GM23338 (cell line): ENCODE results near the gene SORBS2. TPM values are rescaled to one million over a fixed set of nuclear protein-coding genes. Genes with fewer than 3 reads are reported as not detected.

Experiments used
- ATAC-seq: fragments of 200-7000 bp; cut with Tn5 transposase; 3 replicates; pipeline ENCODE4 v1.9.1; 2020
- DNase-seq: peaks from one replicate; pipeline ENCODE4 v3.0.0-alpha.2; 2015; ENCODE audit warnings: low spot score
- H2AFZ ChIP-seq: fragments of 200-600 bp; sonication (generic); 2 replicates; pipeline ENCODE4 v1.8.0; 2016; ENCODE audit warnings: antibody characterized with exemption, mild to moderate bottlenecking, moderate library complexity
- H3F3A ChIP-seq: fragments of 200-600 bp; sonication (generic); replicated peaks from 2 replicates; pipeline ENCODE4 v1.8.0; 2017; ENCODE audit warnings: antibody characterized with exemption, mixed run types, low read depth
- H3K27ac ChIP-seq: fragments of 200-600 bp; sonication (generic); 2 replicates; pipeline ENCODE4 v1.6.1; 2016; ENCODE audit warnings: low read depth
- H3K27me3 ChIP-seq: fragments of 200-600 bp; sonication (generic); 2 replicates; pipeline ENCODE4 v1.8.0; 2016; ENCODE audit warnings: mild to moderate bottlenecking, mixed run types, moderate library complexity; ENCODE audit not compliant: insufficient read depth
- H3K36me3 ChIP-seq: fragments of 200-600 bp; sonication (generic); 2 replicates; pipeline ENCODE4 v1.8.0; 2016; ENCODE audit warnings: mild to moderate bottlenecking; ENCODE audit not compliant: insufficient read depth
- H3K4me1 ChIP-seq: fragments of 200-600 bp; sonication (generic); 2 replicates; pipeline ENCODE4 v1.8.0; 2016; ENCODE audit warnings: mild to moderate bottlenecking, moderate library complexity; ENCODE audit not compliant: insufficient read depth
- H3K4me2 ChIP-seq: fragments of 200-600 bp; sonication (generic); 2 replicates; pipeline ENCODE4 v1.7.1; 2017; ENCODE audit warnings: mixed run types
- H3K4me3 ChIP-seq: fragments of 200-600 bp; sonication (generic); 2 replicates; pipeline ENCODE4 v1.6.1; 2016; ENCODE audit warnings: mixed run types
- H3K79me2 ChIP-seq: fragments of 200-600 bp; sonication (generic); replicated peaks from 2 replicates; pipeline ENCODE4 v1.8.0; 2017; ENCODE audit warnings: mild to moderate bottlenecking; ENCODE audit not compliant: insufficient read depth
- H3K9me2 ChIP-seq: fragments of 200-600 bp; sonication (generic); 2 replicates; pipeline ENCODE4 v1.8.0; 2017; ENCODE audit not compliant: insufficient read depth
- H4K20me1 ChIP-seq: fragments of 200-600 bp; sonication (generic); replicated peaks from 2 replicates; pipeline ENCODE4 v1.8.0; 2017; ENCODE audit warnings: mild to moderate bottlenecking; ENCODE audit not compliant: insufficient read depth
- H3K27ac Mint-ChIP-seq: 2 replicates; pipeline ENCODE4 v1.8.0; 2020; ENCODE audit warnings: inconsistent platforms, mild to moderate bottlenecking, moderate library complexity, mixed read lengths
- H3K27me3 Mint-ChIP-seq: 3 replicates; pipeline ENCODE4 v1.8.0; 2022; ENCODE audit warnings: low read depth, mild to moderate bottlenecking, moderate library complexity, mixed read lengths, inconsistent platforms; ENCODE audit not compliant: insufficient read depth, poor library complexity
- H3K36me3 Mint-ChIP-seq: 3 replicates; pipeline ENCODE4 v1.8.0; 2021; ENCODE audit warnings: low read depth, mild to moderate bottlenecking, inconsistent platforms, moderate library complexity, mixed read lengths
- H3K4me1 Mint-ChIP-seq: 3 replicates; pipeline ENCODE4 v1.8.0; 2020; ENCODE audit warnings: mild to moderate bottlenecking, inconsistent platforms, mixed read lengths
- H3K4me3 Mint-ChIP-seq: 3 replicates; pipeline ENCODE4 v1.8.0; 2021; ENCODE audit warnings: moderate library complexity, mild to moderate bottlenecking, inconsistent platforms, mixed read lengths
- H3K9me3 Mint-ChIP-seq: 3 replicates; pipeline ENCODE4 v1.8.0; 2020; ENCODE audit warnings: moderate library complexity, mild to moderate bottlenecking, inconsistent platforms, mixed read lengths
- CREB1 ChIP-seq: fragments of 250-450 bp; sonication (Bioruptor Pico); IDR thresholded peaks from 2 replicates; pipeline ENCODE4 v1.5.0; 2020; ENCODE audit warnings: low read depth, mild to moderate bottlenecking, moderate library complexity
- JUNB ChIP-seq: IDR thresholded peaks from one replicate; pipeline ENCODE4 v1.6.1; 2016; ENCODE audit warnings: antibody characterized with exemption; ENCODE audit not compliant: unreplicated experiment
- NANOG ChIP-seq: IDR thresholded peaks from 2 replicates; pipeline ENCODE4 v1.6.1; 2016; ENCODE audit warnings: antibody characterized with exemption, borderline replicate concordance
- ZNF331 ChIP-seq: fragments of 250-450 bp; sonication (Bioruptor Pico); IDR thresholded peaks from 2 replicates; pipeline ENCODE4 v1.5.0; 2020; ENCODE audit warnings: low read depth, mild to moderate bottlenecking, moderate library complexity
- polyA plus RNA-seq: library from polyadenylated mRNA; unstranded; fragments of >200 nt; fragmentation: Nextera tagmentation; extraction: Ambion mirVana; gene quantifications from 2 replicates; pipeline ENCODE4 v1.2.1, GENCODE V29; 2016
- total RNA-seq: library from RNA; depleted of rRNA; stranded (reverse); fragments of >200 nt; shearing (Covaris generic); gene quantifications from 2 replicates; pipeline ENCODE4 v1.2.3, GENCODE V29; 2014
- TF ChIP-seq, protein P1 (sequence below): IDR thresholded peaks from one replicate; pipeline ENCODE4 v1.6.1; 2018; ENCODE audit warnings: antibody characterized with exemption; ENCODE audit not compliant: unreplicated experiment
- TF ChIP-seq, protein P2 (sequence below): fragments of 250-450 bp; sonication (Bioruptor Pico); IDR thresholded peaks from 2 replicates; pipeline ENCODE4 v1.5.0; 2020; ENCODE audit warnings: mild to moderate bottlenecking, moderate library complexity

SORBS2 gene
- total and polyA plus RNA-seq, 2 experiments from 2014 or later, result 17.8 to 27.6 TPM

GRCh38 chr4:185801471-185801870 lies 10.5 kb downstream of the SORBS2 start:
- H3K4me1 Mint-ChIP-seq, result peaks cover 17% of the 10 kb centered on the region
- no peak overlapping the region for H3K4me2 ChIP-seq
- no peak overlapping the region for H3K4me3 Mint-ChIP-seq
- DNase-seq (no peak), ATAC-seq (no peak)
- H3F3A ChIP-seq, result no peaks in the 10 kb centered on the region
- TF ChIP-seq, protein P1, sequence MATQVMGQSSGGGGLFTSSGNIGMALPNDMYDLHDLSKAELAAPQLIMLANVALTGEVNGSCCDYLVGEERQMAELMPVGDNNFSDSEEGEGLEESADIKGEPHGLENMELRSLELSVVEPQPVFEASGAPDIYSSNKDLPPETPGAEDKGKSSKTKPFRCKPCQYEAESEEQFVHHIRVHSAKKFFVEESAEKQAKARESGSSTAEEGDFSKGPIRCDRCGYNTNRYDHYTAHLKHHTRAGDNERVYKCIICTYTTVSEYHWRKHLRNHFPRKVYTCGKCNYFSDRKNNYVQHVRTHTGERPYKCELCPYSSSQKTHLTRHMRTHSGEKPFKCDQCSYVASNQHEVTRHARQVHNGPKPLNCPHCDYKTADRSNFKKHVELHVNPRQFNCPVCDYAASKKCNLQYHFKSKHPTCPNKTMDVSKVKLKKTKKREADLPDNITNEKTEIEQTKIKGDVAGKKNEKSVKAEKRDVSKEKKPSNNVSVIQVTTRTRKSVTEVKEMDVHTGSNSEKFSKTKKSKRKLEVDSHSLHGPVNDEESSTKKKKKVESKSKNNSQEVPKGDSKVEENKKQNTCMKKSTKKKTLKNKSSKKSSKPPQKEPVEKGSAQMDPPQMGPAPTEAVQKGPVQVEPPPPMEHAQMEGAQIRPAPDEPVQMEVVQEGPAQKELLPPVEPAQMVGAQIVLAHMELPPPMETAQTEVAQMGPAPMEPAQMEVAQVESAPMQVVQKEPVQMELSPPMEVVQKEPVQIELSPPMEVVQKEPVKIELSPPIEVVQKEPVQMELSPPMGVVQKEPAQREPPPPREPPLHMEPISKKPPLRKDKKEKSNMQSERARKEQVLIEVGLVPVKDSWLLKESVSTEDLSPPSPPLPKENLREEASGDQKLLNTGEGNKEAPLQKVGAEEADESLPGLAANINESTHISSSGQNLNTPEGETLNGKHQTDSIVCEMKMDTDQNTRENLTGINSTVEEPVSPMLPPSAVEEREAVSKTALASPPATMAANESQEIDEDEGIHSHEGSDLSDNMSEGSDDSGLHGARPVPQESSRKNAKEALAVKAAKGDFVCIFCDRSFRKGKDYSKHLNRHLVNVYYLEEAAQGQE, result no peak
- TF ChIP-seq, protein P2, sequence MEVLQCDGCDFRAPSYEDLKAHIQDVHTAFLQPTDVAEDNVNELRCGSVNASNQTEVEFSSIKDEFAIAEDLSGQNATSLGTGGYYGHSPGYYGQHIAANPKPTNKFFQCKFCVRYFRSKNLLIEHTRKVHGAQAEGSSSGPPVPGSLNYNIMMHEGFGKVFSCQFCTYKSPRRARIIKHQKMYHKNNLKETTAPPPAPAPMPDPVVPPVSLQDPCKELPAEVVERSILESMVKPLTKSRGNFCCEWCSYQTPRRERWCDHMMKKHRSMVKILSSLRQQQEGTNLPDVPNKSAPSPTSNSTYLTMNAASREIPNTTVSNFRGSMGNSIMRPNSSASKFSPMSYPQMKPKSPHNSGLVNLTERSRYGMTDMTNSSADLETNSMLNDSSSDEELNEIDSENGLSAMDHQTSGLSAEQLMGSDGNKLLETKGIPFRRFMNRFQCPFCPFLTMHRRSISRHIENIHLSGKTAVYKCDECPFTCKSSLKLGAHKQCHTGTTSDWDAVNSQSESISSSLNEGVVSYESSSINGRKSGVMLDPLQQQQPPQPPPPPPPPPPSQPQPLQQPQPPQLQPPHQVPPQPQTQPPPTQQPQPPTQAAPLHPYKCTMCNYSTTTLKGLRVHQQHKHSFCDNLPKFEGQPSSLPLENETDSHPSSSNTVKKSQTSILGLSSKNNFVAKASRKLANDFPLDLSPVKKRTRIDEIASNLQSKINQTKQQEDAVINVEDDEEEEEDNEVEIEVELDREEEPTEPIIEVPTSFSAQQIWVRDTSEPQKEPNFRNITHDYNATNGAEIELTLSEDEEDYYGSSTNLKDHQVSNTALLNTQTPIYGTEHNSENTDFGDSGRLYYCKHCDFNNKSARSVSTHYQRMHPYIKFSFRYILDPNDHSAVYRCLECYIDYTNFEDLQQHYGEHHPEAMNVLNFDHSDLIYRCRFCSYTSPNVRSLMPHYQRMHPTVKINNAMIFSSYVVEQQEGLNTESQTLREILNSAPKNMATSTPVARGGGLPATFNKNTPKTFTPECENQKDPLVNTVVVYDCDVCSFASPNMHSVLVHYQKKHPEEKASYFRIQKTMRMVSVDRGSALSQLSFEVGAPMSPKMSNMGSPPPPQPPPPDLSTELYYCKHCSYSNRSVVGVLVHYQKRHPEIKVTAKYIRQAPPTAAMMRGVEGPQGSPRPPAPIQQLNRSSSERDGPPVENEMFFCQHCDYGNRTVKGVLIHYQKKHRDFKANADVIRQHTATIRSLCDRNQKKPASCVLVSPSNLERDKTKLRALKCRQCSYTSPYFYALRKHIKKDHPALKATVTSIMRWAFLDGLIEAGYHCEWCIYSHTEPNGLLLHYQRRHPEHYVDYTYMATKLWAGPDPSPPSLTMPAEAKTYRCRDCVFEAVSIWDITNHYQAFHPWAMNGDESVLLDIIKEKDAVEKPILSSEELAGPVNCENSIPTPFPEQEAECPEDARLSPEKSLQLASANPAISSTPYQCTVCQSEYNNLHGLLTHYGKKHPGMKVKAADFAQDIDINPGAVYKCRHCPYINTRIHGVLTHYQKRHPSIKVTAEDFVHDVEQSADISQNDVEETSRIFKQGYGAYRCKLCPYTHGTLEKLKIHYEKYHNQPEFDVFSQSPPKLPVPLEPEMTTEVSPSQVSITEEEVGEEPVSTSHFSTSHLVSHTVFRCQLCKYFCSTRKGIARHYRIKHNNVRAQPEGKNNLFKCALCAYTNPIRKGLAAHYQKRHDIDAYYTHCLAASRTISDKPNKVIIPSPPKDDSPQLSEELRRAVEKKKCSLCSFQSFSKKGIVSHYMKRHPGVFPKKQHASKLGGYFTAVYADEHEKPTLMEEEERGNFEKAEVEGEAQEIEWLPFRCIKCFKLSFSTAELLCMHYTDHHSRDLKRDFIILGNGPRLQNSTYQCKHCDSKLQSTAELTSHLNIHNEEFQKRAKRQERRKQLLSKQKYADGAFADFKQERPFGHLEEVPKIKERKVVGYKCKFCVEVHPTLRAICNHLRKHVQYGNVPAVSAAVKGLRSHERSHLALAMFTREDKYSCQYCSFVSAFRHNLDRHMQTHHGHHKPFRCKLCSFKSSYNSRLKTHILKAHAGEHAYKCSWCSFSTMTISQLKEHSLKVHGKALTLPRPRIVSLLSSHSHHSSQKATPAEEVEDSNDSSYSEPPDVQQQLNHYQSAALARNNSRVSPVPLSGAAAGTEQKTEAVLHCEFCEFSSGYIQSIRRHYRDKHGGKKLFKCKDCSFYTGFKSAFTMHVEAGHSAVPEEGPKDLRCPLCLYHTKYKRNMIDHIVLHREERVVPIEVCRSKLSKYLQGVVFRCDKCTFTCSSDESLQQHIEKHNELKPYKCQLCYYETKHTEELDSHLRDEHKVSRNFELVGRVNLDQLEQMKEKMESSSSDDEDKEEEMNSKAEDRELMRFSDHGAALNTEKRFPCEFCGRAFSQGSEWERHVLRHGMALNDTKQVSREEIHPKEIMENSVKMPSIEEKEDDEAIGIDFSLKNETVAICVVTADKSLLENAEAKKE (CRISPR knock-in tag), result no peak
- no peak for TF ChIP-seq NANOG
- TF ChIP-seq CREB1 (CRISPR knock-in tag), result no peak
- no peak for TF ChIP-seq ZNF331 (CRISPR knock-in tag)
- no peak for TF ChIP-seq JUNB
- no peak overlapping the region for H2AFZ ChIP-seq
- H3K36me3 ChIP-seq, result no peaks in the 10 kb centered on the region
- no peaks in the 10 kb centered on the region for H4K20me1 ChIP-seq
- no peaks in the 10 kb centered on the region for H3K79me2 ChIP-seq
- no peaks in the 10 kb centered on the region for H3K9me3 Mint-ChIP-seq
- H3K27me3 Mint-ChIP-seq, result peaks cover 1% of the 10 kb centered on the region
- no peak overlapping the region for H3K27ac Mint-ChIP-seq
- H3K4me3 ChIP-seq, result no peak overlapping the region
- no peak overlapping the region for H3K27ac ChIP-seq
- H3K27me3 ChIP-seq, result no peaks in the 10 kb centered on the region
- no peaks in the 10 kb centered on the region; the same call in 2 of the 3 replicates for H3K36me3 Mint-ChIP-seq
- H3K4me1 ChIP-seq, result peaks cover 9% of the 10 kb centered on the region; the same call in 1 of the 2 replicates
- H3K9me2 ChIP-seq, result no peaks in the 10 kb centered on the region
